Neural progenitor cell (in vitro differentiated cells): ENCODE measurements around the gene ERLEC1. TPM values are rescaled to one million over a fixed set of nuclear protein-coding genes. Genes with fewer than 3 reads are reported as not detected.
"Not testable (repeated sequence)": the region's sequence is repeated elsewhere in the genome, so short reads cannot be mapped to it uniquely, and the experiment has no call there.

ENCODE experiments used
- DNase-seq: peaks from one replicate; pipeline ENCODE4 v3.0.0-alpha.2; 2016; ENCODE audit warnings: low spot score
- H2AFZ ChIP-seq: fragments of 200-600 bp; sonication (generic); replicated peaks from 2 replicates; pipeline ENCODE4 v1.6.1; 2016; ENCODE audit warnings: antibody characterized with exemption
- H3F3A ChIP-seq: fragments of 200-600 bp; sonication (generic); 2 replicates; pipeline ENCODE4 v1.6.1; 2016; ENCODE audit warnings: antibody characterized with exemption, low read depth
- H3K27ac ChIP-seq: fragments of 200-600 bp; sonication (generic); 2 replicates; pipeline ENCODE4 v1.5.1; 2016; ENCODE audit warnings: mild to moderate bottlenecking
- H3K27me3 ChIP-seq: fragments of 200-600 bp; sonication (generic); 2 replicates; pipeline ENCODE4 v1.6.1; 2016; ENCODE audit warnings: mild to moderate bottlenecking, moderate library complexity
- H3K36me3 ChIP-seq: fragments of 200-600 bp; sonication (generic); 2 replicates; pipeline ENCODE4 v1.5.1; 2016
- H3K4me1 ChIP-seq: fragments of 200-600 bp; sonication (generic); 2 replicates; pipeline ENCODE4 v1.6.1; 2016; ENCODE audit warnings: mixed run types
- H3K4me2 ChIP-seq: fragments of 200-600 bp; sonication (generic); 2 replicates; pipeline ENCODE4 v1.6.1; 2016
- H3K4me3 ChIP-seq: fragments of 200-600 bp; sonication (generic); 2 replicates; pipeline ENCODE4 v1.5.1; 2016
- H3K79me2 ChIP-seq: fragments of 200-600 bp; sonication (generic); 2 replicates; pipeline ENCODE4 v1.6.1; 2016; ENCODE audit warnings: low read depth
- H3K9ac ChIP-seq: fragments of 200-600 bp; sonication (generic); 2 replicates; pipeline ENCODE4 v1.6.1; 2016
- H3K9me3 ChIP-seq: fragments of 200-600 bp; sonication (generic); 2 replicates; pipeline ENCODE4 v1.5.1; 2016; ENCODE audit warnings: low read depth
- H4K20me1 ChIP-seq: fragments of 200-600 bp; sonication (generic); 2 replicates; pipeline ENCODE4 v1.6.1; 2016; ENCODE audit warnings: low read depth
- H3K27ac Mint-ChIP-seq: 3 replicates; pipeline ENCODE4 v1.8.0; 2021; ENCODE audit warnings: mixed read lengths
- H3K27me3 Mint-ChIP-seq: 2 replicates; pipeline ENCODE4 v1.8.0; 2022; ENCODE audit warnings: low read depth, mild to moderate bottlenecking, inconsistent platforms, moderate library complexity, mixed read lengths; ENCODE audit not compliant: insufficient read depth
- H3K36me3 Mint-ChIP-seq: 3 replicates; pipeline ENCODE4 v1.8.0; 2021; ENCODE audit warnings: mixed read lengths
- H3K4me1 Mint-ChIP-seq: 3 replicates; pipeline ENCODE4 v1.8.0; 2021; ENCODE audit warnings: mixed read lengths
- H3K4me3 Mint-ChIP-seq: 3 replicates; pipeline ENCODE4 v1.8.0; 2021; ENCODE audit warnings: mild to moderate bottlenecking, moderate library complexity, mixed read lengths
- H3K9me3 Mint-ChIP-seq: 3 replicates; pipeline ENCODE4 v1.8.0; 2020; ENCODE audit warnings: mixed read lengths
- EZH2 ChIP-seq: fragments of 200-600 bp; sonication (generic); IDR thresholded peaks from 2 replicates; pipeline ENCODE4 v1.6.1; 2017; ENCODE audit warnings: antibody characterized with exemption, mild to moderate bottlenecking, moderate library complexity
- EZH2phosphoT487 ChIP-seq: fragments of 200-600 bp; sonication (generic); IDR thresholded peaks from 2 replicates; pipeline ENCODE4 v1.6.1; 2017; ENCODE audit warnings: antibody characterized with exemption
- total RNA-seq: library from RNA; depleted of rRNA; stranded (reverse); fragments of >200 nt; gene quantifications from 2 replicates; pipeline ENCODE4 v1.2.3, GENCODE V29; 2015; ENCODE audit warnings: low replicate concordance
- TF ChIP-seq, protein P1 (sequence below): fragments of 200-600 bp; sonication (generic); IDR thresholded peaks from 2 replicates; pipeline ENCODE4 v1.5.1; 2017; ENCODE audit warnings: antibody characterized with exemption, mild to moderate bottlenecking

Gene ERLEC1
- total RNA-seq, 1 donor from 2014 or later = 43.4 TPM

- Histone ChIP-seq H3K36me3 (no peaks in the 10 kb centered on the region), H3K9me3 (no peaks in the 10 kb centered on the region), H3K4me1 (no peaks in the 10 kb centered on the region), H3K27me3 (no peaks in the 10 kb centered on the region), H4K20me1 (no peaks in the 10 kb centered on the region), H3F3A (peaks cover 2% of the 10 kb centered on the region), H3K27ac (no peak overlapping the region), H3K79me2 (no peaks in the 10 kb centered on the region), H3K4me3 (no peak overlapping the region), H3K4me2 (no peak overlapping the region), H3K9ac (no peak overlapping the region), H2AFZ (no peak overlapping the region)
- Mint-ChIP-seq H3K4me1 (no peaks in the 10 kb centered on the region), H3K27me3 (no peaks in the 10 kb centered on the region), H3K27ac (no peak overlapping the region), H3K9me3 (peaks cover 11% of the 10 kb centered on the region), H3K36me3 (peaks cover 3% of the 10 kb centered on the region), H3K4me3 (no peak overlapping the region)
- TF ChIP-seq EZH2phosphoT487 (no peak), EZH2 (no peak)
- TF ChIP-seq, protein P1, sequence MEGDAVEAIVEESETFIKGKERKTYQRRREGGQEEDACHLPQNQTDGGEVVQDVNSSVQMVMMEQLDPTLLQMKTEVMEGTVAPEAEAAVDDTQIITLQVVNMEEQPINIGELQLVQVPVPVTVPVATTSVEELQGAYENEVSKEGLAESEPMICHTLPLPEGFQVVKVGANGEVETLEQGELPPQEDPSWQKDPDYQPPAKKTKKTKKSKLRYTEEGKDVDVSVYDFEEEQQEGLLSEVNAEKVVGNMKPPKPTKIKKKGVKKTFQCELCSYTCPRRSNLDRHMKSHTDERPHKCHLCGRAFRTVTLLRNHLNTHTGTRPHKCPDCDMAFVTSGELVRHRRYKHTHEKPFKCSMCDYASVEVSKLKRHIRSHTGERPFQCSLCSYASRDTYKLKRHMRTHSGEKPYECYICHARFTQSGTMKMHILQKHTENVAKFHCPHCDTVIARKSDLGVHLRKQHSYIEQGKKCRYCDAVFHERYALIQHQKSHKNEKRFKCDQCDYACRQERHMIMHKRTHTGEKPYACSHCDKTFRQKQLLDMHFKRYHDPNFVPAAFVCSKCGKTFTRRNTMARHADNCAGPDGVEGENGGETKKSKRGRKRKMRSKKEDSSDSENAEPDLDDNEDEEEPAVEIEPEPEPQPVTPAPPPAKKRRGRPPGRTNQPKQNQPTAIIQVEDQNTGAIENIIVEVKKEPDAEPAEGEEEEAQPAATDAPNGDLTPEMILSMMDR = no peak
- no peak for DNase-seq
Measured at GRCh38 chr2:53840580-53840979, 53.7 kb downstream of the ERLEC1 start.

GRCh38 chr2:53841651-53842050 is 54.8 kb downstream of the ERLEC1 start:
- not testable (repeated sequence) for H3K4me1 ChIP-seq, H3K4me2 ChIP-seq, H3K27me3 Mint-ChIP-seq, DNase-seq, H3K4me1 Mint-ChIP-seq, H3K9me3 ChIP-seq, H4K20me1 ChIP-seq, H3F3A ChIP-seq, H3K36me3 ChIP-seq, H3K79me2 ChIP-seq, H3K9ac ChIP-seq, H3K27ac ChIP-seq, H3K4me3 Mint-ChIP-seq, H3K27ac Mint-ChIP-seq, H3K4me3 ChIP-seq, H3K27me3 ChIP-seq, H3K36me3 Mint-ChIP-seq, H2AFZ ChIP-seq
- peaks cover 11% of the 10 kb centered on the region for H3K9me3 Mint-ChIP-seq

DNA sequence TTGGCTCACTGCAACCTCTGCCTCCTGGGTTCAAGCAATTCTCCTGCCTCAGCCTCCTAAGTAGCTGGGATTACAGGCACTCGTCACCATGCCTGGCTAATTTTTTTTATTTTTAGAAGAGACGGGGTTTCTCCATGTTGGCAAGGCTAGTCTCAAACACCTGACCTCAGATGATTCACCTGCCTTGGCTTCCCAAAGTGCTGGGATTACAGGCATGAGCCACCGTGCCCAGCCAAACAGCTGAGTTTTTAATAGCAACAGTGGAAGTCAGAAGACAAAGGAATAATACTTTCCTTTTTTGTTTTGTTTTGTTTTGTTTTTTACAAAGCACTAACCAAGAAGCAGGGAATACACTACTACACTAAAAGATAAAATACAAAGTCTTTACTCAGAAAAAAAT is 56.0 kb downstream of the ERLEC1 start:
- no peaks in the 10 kb centered on the region for H3K4me1 ChIP-seq
- no peaks in the 10 kb centered on the region for H3K27me3 ChIP-seq
- no peak overlapping the region for H3K27ac ChIP-seq
- H3K79me2 ChIP-seq = no peaks in the 10 kb centered on the region
- Mint-ChIP-seq H3K36me3 (peaks cover 2% of the 10 kb centered on the region), H3K4me3 (no peak overlapping the region), H3K27ac (no peak overlapping the region), H3K4me1 (no peaks in the 10 kb centered on the region), H3K9me3 (peaks cover 11% of the 10 kb centered on the region), H3K27me3 (peaks cover 3% of the 10 kb centered on the region)
- no peak overlapping the region for H3K4me3 ChIP-seq
- no peaks in the 10 kb centered on the region for H4K20me1 ChIP-seq
- H3K9ac ChIP-seq = no peak overlapping the region
- no peaks in the 10 kb centered on the region for H3K9me3 ChIP-seq
- H2AFZ ChIP-seq = no peak overlapping the region
- no peaks in the 10 kb centered on the region for H3K36me3 ChIP-seq
- peaks cover 2% of the 10 kb centered on the region for H3F3A ChIP-seq
- TF ChIP-seq EZH2 (no peak), EZH2phosphoT487 (no peak)
- TF ChIP-seq, protein P1 = no peak
- DNase-seq = no peak
- H3K4me2 ChIP-seq = no peak overlapping the region

GRCh38 chr2:53843595-53843994 is 56.8 kb downstream of the ERLEC1 start:
- Mint-ChIP-seq H3K27ac (no peak overlapping the region), H3K4me1 (no peaks in the 10 kb centered on the region), H3K27me3 (peaks cover 3% of the 10 kb centered on the region), H3K4me3 (no peak overlapping the region), H3K36me3 (peaks cover 6% of the 10 kb centered on the region), H3K9me3 (peaks cover 11% of the 10 kb centered on the region)
- H3K4me1 ChIP-seq = no peaks in the 10 kb centered on the region
- no peak overlapping the region for H3K4me3 ChIP-seq
- DNase-seq = no peak
- no peak overlapping the region for H3K4me2 ChIP-seq
- no peak overlapping the region for H3K9ac ChIP-seq
- TF ChIP-seq EZH2phosphoT487 = no peak
- TF ChIP-seq EZH2 = no peak
- TF ChIP-seq, protein P1 = no peak
- H4K20me1 ChIP-seq = no peaks in the 10 kb centered on the region
- H3K36me3 ChIP-seq = no peaks in the 10 kb centered on the region
- no peak overlapping the region for H3K27ac ChIP-seq
- no peak overlapping the region for H2AFZ ChIP-seq
- peaks cover 2% of the 10 kb centered on the region for H3F3A ChIP-seq
- H3K79me2 ChIP-seq = no peaks in the 10 kb centered on the region
- no peaks in the 10 kb centered on the region for H3K9me3 ChIP-seq
- H3K27me3 ChIP-seq = no peaks in the 10 kb centered on the region
